ENCODE measurements around the gene MSH3.

- TF ChIP-seq PATZ1 (CRISPR knock-in tag; IDR thresholded peaks at IDR 0.05; ENCODE audit: borderline replicate concordance): no peak
- no peak for TF ChIP-seq CREB5 (CRISPR knock-in tag; IDR thresholded peaks at IDR 0.05; ENCODE audit: low read depth)
These were observed 105.6 kb downstream of the MSH3 start for GRCh38 chr5:80759866-80760577.

Data from SK-N-SH treated with all-trans-retinoic acid at 6 μM for 48 hours (cell line).